Stimulated activated CD8-positive, alpha-beta memory T cell treated with anti-CD3 and anti-CD28 coated beads, Interleukin-2, amount 100 ng/mL, for 48 hours (primary cell): ENCODE data around the gene OR10A7.
"Not testable (repeated sequence)": the region's sequence is repeated elsewhere in the genome, so short reads cannot be mapped to it uniquely, and the experiment has no call there.

Experiments
- DNase-seq, 2 donors: peaks; one replicate each; pipeline ENCODE4 v3.0.0-alpha.2; 2020; ENCODE audit warnings: low read depth in 2 of 2

The OR10A7 gene

GRCh38 chr12:55220725-55221124 lies at the start of gene OR10A7:
Gene OR10A7, plus strand, starts transcription at chr12:55221025. Its CDS starts 0 bp downstream, at chr12:55221025.
- no peak for DNase-seq

GRCh38 chr12:55171445-55171844 lies 49.4 kb upstream of the OR10A7 start:
- no peak for DNase-seq

DNA sequence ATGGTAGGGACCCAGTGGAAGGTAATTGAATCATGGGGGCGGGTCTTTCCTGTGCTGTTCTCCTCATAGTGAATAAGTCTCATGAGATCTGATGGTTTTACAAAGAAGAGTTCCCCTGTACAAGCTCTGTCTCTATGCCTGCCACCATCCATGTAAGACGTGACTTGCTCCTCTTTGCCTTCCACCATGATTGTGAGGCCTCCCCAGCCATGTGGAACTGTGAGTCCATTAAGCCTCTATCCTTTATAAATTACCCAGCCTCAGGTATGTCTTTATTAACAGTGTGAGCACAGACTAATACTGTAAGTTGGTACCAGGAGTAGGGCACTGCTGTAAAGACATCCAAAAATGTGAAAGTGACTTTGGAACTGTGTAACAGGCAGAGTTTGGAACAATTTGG lies 49.0 kb upstream of the OR10A7 start:
- not testable (repeated sequence) for DNase-seq

GRCh38 chr12:55172686-55173085 lies 48.1 kb upstream of the OR10A7 start:
- DNase-seq: no peak

GRCh38 chr12:55173456-55173855 lies 47.4 kb upstream of the OR10A7 start:
- DNase-seq: no peak

DNA sequence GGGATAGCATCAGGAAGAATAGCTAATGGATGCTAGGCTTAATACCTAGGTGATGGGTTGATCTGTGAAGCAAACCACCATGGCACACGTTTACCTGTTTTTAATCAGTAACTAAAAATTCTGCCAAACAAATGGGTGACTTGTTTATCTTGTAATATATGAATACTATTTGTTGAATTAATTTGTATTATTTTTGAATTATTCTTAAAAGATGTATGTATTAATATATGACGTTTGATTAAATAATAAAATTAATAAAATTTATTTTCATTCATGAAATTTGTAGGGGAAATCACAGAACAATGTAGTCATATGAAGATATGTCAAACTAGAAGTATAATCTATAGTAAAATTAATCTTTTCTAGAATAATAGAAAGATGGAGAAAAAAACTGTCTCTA lies 32.3 kb upstream of the OR10A7 start:
- DNase-seq: no peak

DNA sequence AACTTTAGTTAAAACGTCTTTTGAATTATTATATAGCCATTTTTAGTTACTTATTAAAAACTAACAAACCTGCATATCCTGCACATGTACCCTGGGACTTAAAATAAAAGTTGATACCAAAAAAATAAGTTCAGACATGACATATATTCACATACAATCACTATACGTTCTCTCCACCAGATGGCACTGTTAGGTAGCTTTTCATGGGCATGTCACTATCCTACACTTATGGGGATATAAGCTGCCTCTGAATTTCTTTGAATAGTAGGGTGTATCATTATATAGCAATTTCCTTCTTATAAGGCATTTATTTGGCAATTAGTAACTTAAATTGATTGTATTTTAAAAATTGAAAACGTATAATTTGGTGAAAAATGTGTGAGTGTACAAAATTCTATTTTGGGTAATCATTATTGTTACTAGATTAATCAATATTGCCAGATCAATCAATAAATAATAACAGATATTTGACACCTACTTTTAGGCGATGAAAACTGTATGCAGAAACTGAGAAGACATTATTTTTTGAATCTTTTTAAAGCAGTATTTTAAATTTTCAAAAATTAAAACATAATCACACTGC lies 31.8 kb upstream of the OR10A7 start:
- DNase-seq: peak in 1 of 2 donors; percentile 0

- no peak for DNase-seq
Observed at GRCh38 chr12:55194382-55194781, 26.4 kb upstream of the OR10A7 start.

DNA sequence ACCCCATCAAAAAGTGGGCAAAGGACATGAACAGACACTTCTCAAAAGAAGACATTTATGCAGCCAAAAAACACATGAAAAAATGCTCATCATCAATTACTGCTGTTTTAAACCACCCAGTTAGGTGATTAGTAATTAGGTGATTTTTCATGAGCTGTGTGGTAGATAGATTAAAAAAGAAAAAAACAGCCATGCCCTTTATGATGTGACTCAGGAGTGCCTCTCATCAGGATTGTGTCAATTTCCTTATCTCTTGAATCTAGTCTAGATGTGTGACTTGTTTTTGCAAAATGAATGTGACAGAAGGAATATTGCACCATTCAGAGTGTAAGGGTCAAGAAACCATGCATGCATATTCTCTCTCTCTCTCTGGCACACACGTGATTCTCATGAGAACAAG lies 5.7 kb downstream of the OR10A7 start:
- no peak for DNase-seq

- no peak for DNase-seq
Observed at GRCh38 chr12:55227643-55228042, 6.8 kb downstream of the OR10A7 start.

- DNase-seq: no peak
Observed at GRCh38 chr12:55244309-55244708, 23.5 kb downstream of the OR10A7 start, which contains the start of gene OR6C74. Gene OR6C74, plus strand, starts transcription at chr12:55244609. Its CDS starts 2,679 bp downstream, at chr12:55247288.

DNA sequence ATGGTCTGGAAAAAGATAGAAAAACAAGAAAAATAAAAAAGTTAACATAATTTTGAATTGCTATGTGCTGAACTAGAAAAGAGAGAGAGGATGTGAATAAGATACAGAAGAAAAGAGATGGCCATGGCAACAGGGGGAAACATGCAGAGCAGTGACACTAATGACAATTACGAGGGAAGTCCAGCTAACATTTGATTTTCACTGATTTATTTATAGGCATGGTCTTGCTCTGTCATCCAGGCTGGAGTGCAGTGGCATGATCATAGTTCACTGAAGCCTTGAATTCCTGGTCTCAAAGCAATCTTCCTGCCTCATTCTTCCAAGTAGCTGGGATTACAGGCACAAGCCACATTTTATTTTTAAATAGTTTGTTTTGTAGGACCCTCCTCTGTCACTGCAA lies 25.3 kb downstream of the OR10A7 start:
- no peak for DNase-seq

DNA sequence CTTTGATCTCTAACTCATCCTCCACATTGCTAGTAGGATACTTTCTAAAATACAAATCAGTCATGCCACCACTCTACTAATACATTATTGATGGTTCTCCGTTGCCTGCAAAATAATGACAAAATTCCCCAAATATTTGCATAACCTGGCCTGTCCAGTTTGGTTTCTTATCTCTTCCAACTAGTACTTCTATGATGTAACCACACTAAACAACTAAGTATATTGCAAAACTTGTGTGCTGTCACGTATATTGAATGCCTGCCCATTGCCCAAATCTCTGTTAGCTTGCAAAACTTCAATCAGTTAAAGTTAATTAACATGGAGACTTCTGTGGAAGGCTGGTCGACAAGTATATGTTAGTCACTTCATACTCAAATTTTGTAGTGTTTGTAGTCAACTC lies 30.1 kb downstream of the OR10A7 start:
- no peak for DNase-seq

- DNase-seq: no peak
Observed at GRCh38 chr12:55253281-55253680, 32.5 kb downstream of the OR10A7 start.

DNA sequence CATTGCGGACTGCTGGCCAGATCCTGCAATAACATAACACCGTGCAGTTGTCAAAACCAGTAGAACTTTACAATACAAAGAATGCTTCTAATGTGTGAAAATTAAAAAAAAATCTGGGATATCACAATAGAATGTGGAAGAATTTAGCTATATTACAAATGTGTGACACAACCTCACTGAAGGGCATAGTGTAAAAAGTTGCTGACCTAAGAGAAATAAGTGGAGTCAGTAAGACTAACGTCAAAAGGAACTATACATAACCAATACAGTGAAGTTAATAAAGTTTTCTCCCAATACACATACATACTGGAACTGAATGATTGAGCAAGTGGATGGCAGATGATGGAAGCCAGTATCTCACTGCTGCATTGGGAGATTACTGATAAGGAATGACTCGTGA lies 36.0 kb downstream of the OR10A7 start:
- no peak for DNase-seq

DNA sequence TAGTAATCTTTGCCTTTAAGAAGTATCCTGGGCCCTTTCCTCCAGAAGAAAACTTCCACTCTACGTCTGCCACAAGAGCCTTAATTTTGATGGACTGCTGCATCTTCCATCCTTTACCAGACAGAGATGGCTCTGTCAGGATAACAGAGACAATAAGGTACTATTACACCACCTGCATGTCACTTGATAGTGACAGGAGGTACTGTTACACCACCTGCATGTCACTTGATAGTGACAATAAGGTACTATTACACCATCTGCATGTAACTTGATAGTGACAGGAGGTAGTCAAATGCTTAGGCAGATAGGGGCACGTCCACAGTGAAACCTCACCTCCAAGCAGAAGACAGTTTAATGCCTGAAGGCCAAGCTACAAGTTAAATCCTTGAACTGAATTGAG lies 37.5 kb downstream of the OR10A7 start:
- no peak for DNase-seq
